ENCODE results near the gene FBN3. TPM values are rescaled to one million over a fixed set of nuclear protein-coding genes. Genes with fewer than 3 reads are reported as not detected.
"Not testable (repeated sequence)": the region's sequence is repeated elsewhere in the genome, so short reads cannot be mapped to it uniquely, and the experiment has no call there.

The FBN3 gene
- total RNA-seq, 1 experiment from 2014 or later, result 0.81 TPM

DNA sequence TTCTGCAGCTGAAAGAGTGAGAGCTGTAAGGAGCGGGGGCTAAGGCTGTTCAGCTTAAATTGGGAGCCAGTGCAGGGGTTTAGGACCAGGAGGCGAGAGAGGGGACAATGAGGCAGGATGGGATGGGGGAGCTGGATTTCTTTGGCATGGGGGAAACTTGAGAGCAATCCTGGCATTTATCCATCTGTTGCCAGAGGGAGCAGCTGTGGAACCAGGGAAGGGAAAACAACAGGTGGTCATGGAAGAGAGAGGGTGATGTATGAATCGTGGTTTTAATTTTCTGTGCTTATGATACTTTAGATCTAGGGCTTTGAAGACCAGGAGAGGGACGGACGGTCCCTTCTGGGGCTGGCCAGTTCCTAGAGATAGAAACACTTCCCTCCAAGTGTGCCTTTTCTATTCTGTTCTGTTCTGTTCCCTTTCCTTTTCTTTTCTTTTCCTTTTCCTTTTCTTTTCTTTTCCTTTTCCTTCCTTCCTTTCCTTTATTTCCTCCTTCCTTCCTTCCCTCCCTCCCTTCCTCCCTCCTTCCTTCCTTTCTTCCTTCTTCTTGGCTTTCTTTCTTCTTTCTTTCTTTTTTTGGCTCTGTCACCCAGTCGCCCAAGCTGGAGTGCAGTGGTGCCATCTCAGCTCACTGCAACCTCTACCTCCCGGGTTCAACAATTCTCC is 112.8 kb downstream of the FBN3 start:
- in situ Hi-C loops (cut with HindIII; ENCODE audit: low sequenced_read_pairs), result no loop called here
- no peak for DNase-seq (ENCODE audit: low spot score)

DNA sequence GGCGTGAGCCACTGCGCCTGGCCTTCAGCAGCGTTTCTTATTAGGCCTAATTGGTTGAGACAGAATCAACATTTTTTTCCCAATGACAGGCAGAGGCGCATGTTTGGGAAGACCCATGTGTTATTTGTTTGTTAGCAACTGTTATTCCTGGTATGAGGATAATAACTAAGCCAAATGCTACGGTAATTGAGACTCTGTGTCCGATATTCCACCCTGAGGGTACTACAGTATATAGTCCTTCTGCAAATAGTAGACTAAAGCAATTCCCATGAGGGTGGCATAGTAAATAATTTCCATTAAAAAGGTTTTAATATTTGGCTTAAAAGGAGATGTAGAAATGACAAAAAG is 115.2 kb downstream of the FBN3 start:
- no peak for DNase-seq (ENCODE audit: low spot score)
- in situ Hi-C loops (cut with HindIII; ENCODE audit: low sequenced_read_pairs), result no loop called here

DNA sequence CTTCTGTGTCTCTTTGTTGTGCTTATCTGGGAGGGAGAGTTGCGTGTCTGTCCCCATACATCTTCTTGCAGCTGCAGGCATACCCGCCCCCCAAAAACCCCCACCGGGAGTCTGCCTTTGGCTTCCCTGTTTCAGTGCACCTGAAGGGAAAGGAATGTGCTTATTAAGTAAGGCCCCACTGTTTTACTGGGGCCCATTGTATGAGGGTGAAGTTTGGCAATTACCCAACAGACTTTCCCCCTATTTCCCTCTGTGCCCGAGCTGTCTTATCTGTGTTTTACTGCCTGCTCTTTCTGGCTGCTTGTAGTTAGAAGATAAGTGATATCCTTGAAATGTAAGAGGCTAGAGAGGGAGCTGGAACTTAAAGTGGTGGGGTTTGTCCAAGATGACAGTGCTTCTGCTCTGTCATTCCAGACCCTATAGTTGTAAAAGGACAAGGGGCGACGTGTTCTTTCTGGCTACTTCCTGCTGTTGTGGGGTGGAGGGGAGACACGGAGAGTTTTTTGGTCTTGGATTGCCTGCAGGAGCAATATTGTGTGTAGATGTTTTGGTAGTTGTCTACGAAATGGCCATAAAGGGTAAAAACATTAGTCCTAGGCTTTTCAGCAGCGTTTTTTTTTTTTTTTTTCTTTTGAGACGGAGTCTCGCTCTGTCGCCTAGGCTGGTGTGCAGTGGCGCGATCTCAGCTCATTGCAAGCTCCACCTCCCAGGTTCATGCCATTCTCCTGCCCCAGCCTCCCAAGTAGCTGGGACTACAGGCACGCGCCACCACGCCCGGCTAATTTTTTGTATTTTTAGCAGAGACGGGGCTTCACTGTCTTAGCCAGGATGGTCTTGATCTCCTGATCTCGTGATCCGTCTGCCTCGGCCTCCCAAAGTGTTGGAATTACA is 115.9 kb downstream of the FBN3 start:
- in situ Hi-C loops (cut with HindIII; ENCODE audit: low sequenced_read_pairs); DNase-seq (ENCODE audit: low spot score): not testable (repeated sequence)

DNA sequence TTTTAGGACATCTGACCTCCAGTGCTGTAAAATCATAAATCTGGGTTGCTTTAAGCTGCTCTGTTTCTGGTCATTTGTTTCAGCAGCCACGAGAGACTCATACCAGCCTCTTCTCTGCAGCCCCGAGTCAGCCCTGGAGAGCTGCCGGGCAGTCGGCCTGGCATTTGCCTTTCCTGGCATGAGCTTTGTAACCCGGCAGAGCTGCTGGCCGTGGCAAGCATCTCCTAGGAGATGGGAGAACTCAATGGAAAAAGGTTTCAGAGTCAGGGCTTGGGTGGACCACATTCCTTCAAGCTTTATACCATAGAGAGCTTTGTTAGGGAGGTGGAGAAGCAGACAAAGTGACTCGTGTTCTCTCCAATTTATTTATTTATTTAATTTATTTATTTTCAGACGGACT is 118.4 kb downstream of the FBN3 start:
- no peak for DNase-seq (ENCODE audit: low spot score)
- in situ Hi-C loops (cut with HindIII; ENCODE audit: low sequenced_read_pairs), result no loop called here

DNA sequence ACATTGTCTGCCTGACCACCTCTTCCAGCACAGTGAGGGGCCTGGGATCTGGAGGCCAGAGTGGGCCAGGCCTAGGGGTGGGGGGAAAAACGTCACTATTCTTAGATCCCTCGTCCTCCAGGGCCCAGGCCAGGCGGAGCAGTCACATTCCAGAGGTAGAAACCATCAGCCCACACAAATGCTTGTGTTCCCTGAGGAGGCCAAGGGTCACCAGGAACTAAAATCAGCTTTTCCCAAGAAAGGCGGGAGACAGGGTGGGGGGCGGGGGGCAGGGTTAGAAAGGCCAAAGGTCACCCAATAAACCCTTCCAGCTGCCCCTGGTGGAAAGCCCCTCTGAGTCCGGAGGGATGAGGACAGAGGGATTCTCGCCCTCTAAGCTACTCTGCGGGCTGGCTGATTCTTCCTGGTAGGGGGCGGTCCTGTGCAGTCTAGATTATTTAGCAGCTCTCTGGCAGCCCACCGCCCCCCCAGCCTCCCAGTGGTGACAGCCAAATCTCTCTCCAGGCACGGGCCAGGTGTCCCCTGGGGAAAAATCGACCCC is 120.4 kb downstream of the FBN3 start:
- in situ Hi-C loops (cut with HindIII; ENCODE audit: low sequenced_read_pairs), result no loop called here
- DNase-seq (ENCODE audit: low spot score), result peak; percentile 26

DNA sequence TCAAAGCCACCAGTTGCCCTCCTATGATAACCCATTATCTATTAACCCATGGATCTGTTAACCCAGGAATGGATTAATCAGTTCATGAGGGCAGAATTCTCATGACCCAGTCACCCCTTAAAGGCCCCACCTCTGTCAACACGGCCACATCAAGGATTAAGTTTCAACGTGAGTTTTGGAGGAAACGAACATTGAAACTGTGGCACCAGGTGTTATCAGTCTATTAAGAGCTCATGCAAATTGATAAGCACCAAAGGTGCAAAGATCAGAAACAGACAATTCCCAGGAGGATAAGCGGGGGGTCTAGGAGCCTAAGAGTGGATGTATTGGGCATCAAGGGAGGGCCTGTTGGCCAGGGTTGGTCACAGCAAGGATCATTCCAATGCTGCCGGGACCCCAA is 124.1 kb downstream of the FBN3 start:
- DNase-seq (ENCODE audit: low spot score), result no peak
- in situ Hi-C loops (cut with HindIII; ENCODE audit: low sequenced_read_pairs), result no loop called here

DNA sequence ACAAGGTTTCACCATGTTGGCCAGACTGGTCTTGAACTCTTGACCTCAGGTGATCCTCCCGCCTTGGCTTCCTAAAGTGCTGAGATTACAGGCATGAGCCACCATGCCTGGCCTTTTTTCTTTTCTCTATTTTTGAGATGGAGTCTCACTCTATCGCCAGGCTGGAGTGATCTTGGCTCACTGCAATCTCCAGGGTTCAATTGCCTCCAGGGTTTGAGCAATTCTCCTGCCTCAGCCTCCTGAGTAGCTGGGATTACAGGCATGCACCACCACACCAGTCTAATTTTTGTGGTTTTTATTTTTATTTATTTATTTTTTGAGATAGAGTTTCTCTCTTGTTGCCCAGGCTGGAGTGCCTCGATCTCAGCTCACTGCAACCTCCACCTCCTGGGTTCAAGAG is 125.1 kb downstream of the FBN3 start:
- DNase-seq (ENCODE audit: low spot score); in situ Hi-C loops (cut with HindIII; ENCODE audit: low sequenced_read_pairs): not testable (repeated sequence)

DNA sequence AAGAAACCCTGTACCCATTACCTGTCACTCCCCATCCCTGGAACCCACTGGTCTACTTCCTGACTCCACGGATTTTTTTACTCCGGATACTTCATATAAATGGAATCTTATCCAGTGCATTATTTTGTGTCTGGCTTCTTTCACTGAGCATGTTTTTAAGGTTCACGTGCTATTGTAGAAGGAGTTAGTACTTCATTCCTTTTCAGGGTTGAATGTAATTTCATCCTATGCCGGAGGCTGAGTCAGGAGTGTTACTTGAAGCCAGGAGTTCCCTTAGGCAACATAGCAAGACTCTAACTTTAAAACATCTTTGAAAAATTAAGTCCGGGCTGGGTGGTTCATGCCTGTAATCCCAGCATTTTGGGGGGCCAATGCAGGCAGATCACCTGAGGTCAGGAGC is 126.0 kb downstream of the FBN3 start:
- in situ Hi-C loops (cut with HindIII; ENCODE audit: low sequenced_read_pairs), result no loop called here
- no peak for DNase-seq (ENCODE audit: low spot score)

DNA sequence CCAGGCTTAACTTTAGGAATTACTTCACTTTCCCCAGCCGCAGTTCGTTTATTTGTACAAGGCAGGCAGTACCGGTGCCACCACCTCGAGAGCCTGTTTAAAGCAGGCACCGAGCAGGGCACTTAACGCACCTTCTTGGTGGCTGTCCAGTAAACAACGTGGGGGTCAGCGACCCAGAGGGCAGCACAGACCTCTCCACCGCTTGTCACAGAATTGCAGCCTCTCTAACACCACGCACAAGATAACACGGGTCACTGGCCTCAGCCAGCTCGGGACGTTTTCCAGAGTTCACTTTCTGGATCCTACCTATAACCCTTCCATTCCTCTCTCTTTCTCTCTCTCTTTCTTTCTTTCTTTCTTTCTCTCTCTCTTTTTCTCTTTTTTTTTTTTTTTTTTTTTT is 127.1 kb downstream of the FBN3 start:
- no peak for DNase-seq (ENCODE audit: low spot score)
- in situ Hi-C loops (cut with HindIII; ENCODE audit: low sequenced_read_pairs), result no loop called here

DNA sequence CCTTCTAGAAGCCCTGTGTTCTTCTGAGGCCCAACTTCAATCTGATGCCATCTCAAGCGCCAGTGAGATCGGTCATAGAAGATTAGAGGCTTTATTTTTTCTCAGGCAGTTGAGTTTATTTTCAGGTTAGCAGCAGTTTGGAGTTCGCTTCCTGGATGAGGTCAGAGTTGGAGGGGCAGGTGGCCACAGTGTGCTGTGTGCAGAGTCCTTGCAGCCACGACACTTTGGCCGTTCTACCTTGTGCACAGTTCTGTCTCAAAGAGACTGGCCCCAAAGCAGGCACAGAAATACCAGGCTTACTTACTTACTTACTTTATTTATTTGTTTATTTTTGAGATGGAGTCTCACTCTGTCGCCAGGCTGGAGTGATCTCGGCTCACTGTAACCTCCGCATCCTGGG is 128.0 kb downstream of the FBN3 start:
- in situ Hi-C loops (cut with HindIII; ENCODE audit: low sequenced_read_pairs), result no loop called here
- no peak for DNase-seq (ENCODE audit: low spot score)

DNA sequence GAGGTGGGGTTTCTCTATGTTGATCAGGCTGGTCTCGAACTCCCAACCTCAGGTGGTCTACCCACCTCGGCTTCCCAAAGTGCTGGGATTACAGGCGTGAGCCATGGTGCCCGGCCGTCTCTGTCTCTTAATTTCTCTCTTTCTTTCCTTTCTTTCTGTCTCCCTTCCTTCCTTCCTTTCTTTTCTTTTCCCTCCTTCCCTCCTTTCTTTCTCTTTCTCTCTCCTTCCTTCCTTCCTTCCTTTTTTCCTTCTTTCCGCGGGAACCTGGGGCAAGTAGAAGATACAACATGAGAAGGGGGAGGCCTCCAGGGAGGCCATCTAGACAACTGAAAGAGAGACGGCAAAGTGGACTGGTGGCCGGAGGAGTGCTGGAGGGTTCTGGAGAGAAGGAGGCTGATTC is 128.7 kb downstream of the FBN3 start:
- in situ Hi-C loops (cut with HindIII; ENCODE audit: low sequenced_read_pairs), result no loop called here

DNA sequence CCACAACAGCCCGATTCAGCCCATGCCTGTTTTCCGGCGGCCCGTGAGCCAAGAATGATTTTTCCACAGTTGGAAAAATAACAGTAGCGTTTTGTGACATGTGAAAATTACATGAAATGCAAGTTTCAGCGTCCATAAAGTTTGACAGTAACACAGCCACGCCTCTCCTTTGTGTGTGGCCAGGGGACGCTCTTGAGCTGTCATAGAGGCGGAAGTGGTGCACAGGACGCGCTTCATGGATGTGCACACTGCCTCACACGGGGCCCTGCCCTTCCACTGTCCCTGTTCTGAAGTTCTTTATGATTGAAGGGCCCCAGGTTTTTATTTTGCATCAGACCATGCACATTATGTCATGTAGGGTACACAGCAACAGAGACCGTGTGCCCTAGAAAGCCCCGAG is 131.6 kb downstream of the FBN3 start:
- no peak for DNase-seq (ENCODE audit: low spot score)
- in situ Hi-C loops (cut with HindIII; ENCODE audit: low sequenced_read_pairs), result no loop called here

More for the DNA sequence above, 128.7 kb downstream of the FBN3 start:
- no peak for DNase-seq (ENCODE audit: low spot score)

Other genes with a start within 250 kb of the FBN3 start
- gene MAP2K7, start 245.7 kb downstream of the FBN3 start, total RNA-seq (2014; rRNA removed; shearing (Covaris generic)), result 14.2 and 16.2 TPM in 2 replicates
- gene TGFBR3L, start 234.8 kb downstream of the FBN3 start, total RNA-seq (2014; rRNA removed; shearing (Covaris generic)), result not detected in 2 replicates
- 35.1 and 37.8 TPM in 2 replicates for gene SNAPC2, start 229.3 kb downstream of the FBN3 start, total RNA-seq (2014; rRNA removed; shearing (Covaris generic))
- 27.0 and 27.3 TPM in 2 replicates for gene CTXN1, start 223.5 kb downstream of the FBN3 start, total RNA-seq (2014; rRNA removed; shearing (Covaris generic))
- gene TIMM44, start 205.9 kb downstream of the FBN3 start, total RNA-seq (2014; rRNA removed; shearing (Covaris generic)), result 100 and 168 TPM in 2 replicates
- gene ELAVL1, start 144.0 kb downstream of the FBN3 start, total RNA-seq (2014; rRNA removed; shearing (Covaris generic)), result 83.9 and 102 TPM in 2 replicates
- gene CCL25, start 96.8 kb downstream of the FBN3 start, total RNA-seq (2014; rRNA removed; shearing (Covaris generic)), result 16.2 and 19.6 TPM in 2 replicates
- 81.1 and 102 TPM in 2 replicates for gene CERS4, start 59.8 kb upstream of the FBN3 start, total RNA-seq (2014; rRNA removed; shearing (Covaris generic))
- gene CD320, start 158.8 kb upstream of the FBN3 start, total RNA-seq (2014; rRNA removed; shearing (Covaris generic)), result 141 and 173 TPM in 2 replicates
- 39.8 and 59.0 TPM in 2 replicates for gene NDUFA7, start 171.8 kb upstream of the FBN3 start, total RNA-seq (2014; rRNA removed; shearing (Covaris generic))
- gene RPS28, start 171.9 kb upstream of the FBN3 start, total RNA-seq (2014; rRNA removed; shearing (Covaris generic)), result 791 and 831 TPM in 2 replicates
- gene KANK3, start 193.7 kb upstream of the FBN3 start, total RNA-seq (2014; rRNA removed; shearing (Covaris generic)), result 0.81 and 1.2 TPM in 2 replicates
- 2.2 and 8.4 TPM in 2 replicates for gene ANGPTL4, start 214.6 kb upstream of the FBN3 start, total RNA-seq (2014; rRNA removed; shearing (Covaris generic))
- gene RAB11B, start 240.8 kb upstream of the FBN3 start, total RNA-seq (2014; rRNA removed; shearing (Covaris generic)), result 30.4 and 39.1 TPM in 2 replicates